DND-41 (cell line): ENCODE measurements around the gene WNK4.

ENCODE experiments used
- ATAC-seq: fragments of 200-7000 bp; cut with Tn5 transposase; 3 replicates; pipeline ENCODE4 v1.9.1; 2021; ENCODE audit warnings: low read depth; ENCODE audit not compliant: insufficient read depth
- DNase-seq: peaks from one replicate; pipeline ENCODE4 v3.0.0-alpha.2; 2020
- H2AFZ ChIP-seq: 2 replicates; pipeline ENCODE4 v1.6.0; 2012; ENCODE audit warnings: low read depth, low read length
- H3K27ac ChIP-seq: 2 replicates; pipeline ENCODE4 v1.5.1; 2012; ENCODE audit warnings: low read length, inconsistent platforms
- H3K27me3 ChIP-seq: fragments of 200-600 bp; sonication (generic); 2 replicates; pipeline ENCODE4 v1.6.0; 2012; ENCODE audit warnings: low read length, mild to moderate bottlenecking, inconsistent platforms; ENCODE audit not compliant: insufficient read depth, poor library complexity
- H3K36me3 ChIP-seq: 2 replicates; pipeline ENCODE4 v1.5.1; 2012; ENCODE audit warnings: low read length, inconsistent platforms; ENCODE audit not compliant: insufficient read depth
- H3K4me1 ChIP-seq: 2 replicates; pipeline ENCODE4 v1.5.1; 2012; ENCODE audit warnings: mild to moderate bottlenecking, low read length; ENCODE audit not compliant: insufficient read depth
- H3K4me2 ChIP-seq: 2 replicates; pipeline ENCODE4 v1.6.0; 2012; ENCODE audit warnings: mild to moderate bottlenecking, moderate library complexity, low read length, inconsistent platforms; ENCODE audit not compliant: insufficient read depth
- H3K4me3 ChIP-seq, 2 experiments: fragments of 200-600 bp in 1 of 2; shearing (Covaris generic) in 1 of 2; 2 replicates each; pipeline ENCODE4 v1.5.1; 2012 to 2016; ENCODE audit warnings: inconsistent platforms in 2 of 2, low read length in 2 of 2, mild to moderate bottlenecking in 2 of 2, low read depth in 1 of 2, moderate library complexity in 1 of 2
- H3K79me2 ChIP-seq: 2 replicates; pipeline ENCODE4 v1.6.0; 2012; ENCODE audit warnings: low read length, inconsistent platforms; ENCODE audit not compliant: insufficient read depth
- H3K9ac ChIP-seq: 2 replicates; pipeline ENCODE4 v1.6.0; 2012; ENCODE audit warnings: low read depth, mild to moderate bottlenecking, inconsistent platforms, low read length, moderate library complexity
- H3K9me3 ChIP-seq: 2 replicates; pipeline ENCODE4 v1.5.1; 2012; ENCODE audit warnings: low read length, moderate library complexity, mild to moderate bottlenecking, inconsistent platforms; ENCODE audit not compliant: insufficient read depth, severe bottlenecking
- H4K20me1 ChIP-seq: 2 replicates; pipeline ENCODE4 v1.6.0; 2012; ENCODE audit warnings: low read length; ENCODE audit not compliant: insufficient read depth
- EZH2 ChIP-seq: IDR thresholded peaks from 3 replicates; pipeline ENCODE4 v1.6.1; 2012; ENCODE audit warnings: borderline replicate concordance, low read depth, mild to moderate bottlenecking, moderate library complexity, low read length, inconsistent platforms; ENCODE audit not compliant: severe bottlenecking
- TF ChIP-seq, protein P1 (sequence below): IDR thresholded peaks from 2 replicates; pipeline ENCODE4 v1.5.1; 2012; ENCODE audit warnings: borderline replicate concordance, low read length, moderate library complexity, mild to moderate bottlenecking; ENCODE audit not compliant: poor library complexity, severe bottlenecking; ENCODE audit errors: extremely low read depth

WNK4 gene

DNA sequence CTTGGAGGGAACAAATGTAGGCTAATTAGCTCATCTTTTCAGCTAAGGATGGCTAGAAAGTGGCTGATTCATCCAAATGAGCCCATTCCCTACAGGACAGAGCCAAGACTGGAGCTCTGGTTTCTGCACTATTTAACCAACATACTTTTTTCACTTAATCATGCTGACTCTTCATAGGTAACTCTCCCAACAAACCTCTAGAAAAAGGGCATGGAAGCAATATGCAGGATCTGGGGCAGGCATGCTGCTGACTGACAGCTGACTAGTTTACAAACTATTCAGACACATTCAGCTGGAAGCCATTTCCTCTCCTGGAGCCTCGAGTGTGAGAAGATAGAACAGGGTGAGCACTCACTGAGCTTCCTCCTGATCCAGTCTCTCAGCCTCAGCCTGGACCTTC, 37.5 kb downstream of the WNK4 start:
- TF ChIP-seq, protein P1, sequence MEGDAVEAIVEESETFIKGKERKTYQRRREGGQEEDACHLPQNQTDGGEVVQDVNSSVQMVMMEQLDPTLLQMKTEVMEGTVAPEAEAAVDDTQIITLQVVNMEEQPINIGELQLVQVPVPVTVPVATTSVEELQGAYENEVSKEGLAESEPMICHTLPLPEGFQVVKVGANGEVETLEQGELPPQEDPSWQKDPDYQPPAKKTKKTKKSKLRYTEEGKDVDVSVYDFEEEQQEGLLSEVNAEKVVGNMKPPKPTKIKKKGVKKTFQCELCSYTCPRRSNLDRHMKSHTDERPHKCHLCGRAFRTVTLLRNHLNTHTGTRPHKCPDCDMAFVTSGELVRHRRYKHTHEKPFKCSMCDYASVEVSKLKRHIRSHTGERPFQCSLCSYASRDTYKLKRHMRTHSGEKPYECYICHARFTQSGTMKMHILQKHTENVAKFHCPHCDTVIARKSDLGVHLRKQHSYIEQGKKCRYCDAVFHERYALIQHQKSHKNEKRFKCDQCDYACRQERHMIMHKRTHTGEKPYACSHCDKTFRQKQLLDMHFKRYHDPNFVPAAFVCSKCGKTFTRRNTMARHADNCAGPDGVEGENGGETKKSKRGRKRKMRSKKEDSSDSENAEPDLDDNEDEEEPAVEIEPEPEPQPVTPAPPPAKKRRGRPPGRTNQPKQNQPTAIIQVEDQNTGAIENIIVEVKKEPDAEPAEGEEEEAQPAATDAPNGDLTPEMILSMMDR = no peak
- TF ChIP-seq EZH2 = no peak
- Histone ChIP-seq H3K79me2 (peaks cover 20% of the 10 kb centered on the region), H3K36me3 (peaks cover 92% of the 10 kb centered on the region), H3K27ac (no peak overlapping the region), H3K4me2 (no peak overlapping the region), H3K27me3 (no peaks in the 10 kb centered on the region), H3K9me3 (no peaks in the 10 kb centered on the region), H3K4me1 (peaks cover 11% of the 10 kb centered on the region), H3K4me3 (no peak overlapping the region), H2AFZ (no peak overlapping the region), H3K9ac (no peak overlapping the region), H4K20me1 (no peaks in the 10 kb centered on the region)
- DNase-seq (no peak), ATAC-seq (no peak)

DNA sequence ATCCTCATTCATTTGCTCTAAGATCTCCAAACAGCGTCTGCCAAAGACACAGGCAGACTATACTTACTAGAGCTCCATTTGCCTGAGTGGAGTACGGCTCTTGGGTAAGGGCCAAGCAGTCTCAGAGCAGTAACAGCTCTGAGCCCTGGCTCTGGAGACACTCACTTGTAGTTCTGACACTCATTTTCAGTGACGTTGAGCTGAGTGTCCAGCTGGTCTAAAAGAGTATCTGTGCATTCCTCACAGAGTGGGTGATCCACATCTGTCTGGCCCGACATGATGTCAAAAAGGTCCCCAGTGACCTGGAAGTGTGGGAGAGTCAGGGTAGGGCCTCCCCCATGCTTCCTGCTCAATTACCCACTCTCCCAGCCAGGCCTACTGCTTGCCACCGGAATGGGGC, 38.0 kb downstream of the WNK4 start:
- Histone ChIP-seq H3K4me3 (no peak overlapping the region), H3K4me2 (no peak overlapping the region), H3K79me2 (peaks cover 25% of the 10 kb centered on the region), H3K9me3 (no peaks in the 10 kb centered on the region), H3K27ac (no peak overlapping the region), H3K36me3 (peaks cover 88% of the 10 kb centered on the region), H2AFZ (no peak overlapping the region), H3K4me1 (peaks cover 16% of the 10 kb centered on the region), H4K20me1 (no peaks in the 10 kb centered on the region), H3K9ac (no peak overlapping the region), H3K27me3 (no peaks in the 10 kb centered on the region)
- TF ChIP-seq EZH2 = no peak
- TF ChIP-seq, protein P1 = no peak
- ATAC-seq (no peak), DNase-seq (no peak)

DNA sequence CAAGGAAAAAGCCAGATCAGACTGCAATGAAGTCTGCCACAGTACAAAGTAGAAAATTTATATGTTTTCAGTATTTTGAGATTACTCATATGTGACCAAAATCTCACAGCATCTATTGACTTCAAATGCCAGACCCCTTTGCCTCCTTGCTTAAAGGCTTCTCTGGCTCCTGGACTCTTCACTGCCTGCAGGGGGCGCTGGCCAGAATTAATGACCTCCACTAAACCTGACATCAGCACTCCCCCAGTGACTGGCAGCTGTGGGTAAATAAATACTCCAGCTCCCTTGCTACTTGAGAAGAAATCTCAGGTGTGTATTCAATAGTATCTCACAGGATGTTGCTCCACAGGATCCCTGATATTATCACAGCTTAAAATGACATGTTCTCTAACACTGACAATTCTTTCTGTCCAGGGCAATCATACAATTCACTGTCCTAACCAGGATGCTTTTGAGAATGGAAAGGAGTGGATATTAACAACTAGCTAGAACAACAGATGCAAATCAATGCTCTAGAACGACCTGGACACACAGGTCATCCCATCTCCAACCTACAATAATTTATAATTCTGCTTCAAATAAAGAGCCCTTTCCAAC, 39.6 kb downstream of the WNK4 start:
- peaks cover 28% of the 10 kb centered on the region for H3K4me1 ChIP-seq
- peak; percentile 39; the same call in 1 of the 3 replicates for ATAC-seq
- no peak overlapping the region for H3K4me3 ChIP-seq
- H3K9me3 ChIP-seq = no peaks in the 10 kb centered on the region
- no peak overlapping the region for H2AFZ ChIP-seq
- no peaks in the 10 kb centered on the region for H4K20me1 ChIP-seq
- no peak overlapping the region for H3K27ac ChIP-seq
- no peak overlapping the region for H3K4me2 ChIP-seq
- DNase-seq = peak; percentile 66
- H3K36me3 ChIP-seq = peaks cover 76% of the 10 kb centered on the region
- H3K79me2 ChIP-seq = peaks cover 32% of the 10 kb centered on the region
- TF ChIP-seq EZH2 = no peak
- TF ChIP-seq, protein P1 = peak; percentile 77
- no peak overlapping the region for H3K9ac ChIP-seq
- H3K27me3 ChIP-seq = no peaks in the 10 kb centered on the region

DNA sequence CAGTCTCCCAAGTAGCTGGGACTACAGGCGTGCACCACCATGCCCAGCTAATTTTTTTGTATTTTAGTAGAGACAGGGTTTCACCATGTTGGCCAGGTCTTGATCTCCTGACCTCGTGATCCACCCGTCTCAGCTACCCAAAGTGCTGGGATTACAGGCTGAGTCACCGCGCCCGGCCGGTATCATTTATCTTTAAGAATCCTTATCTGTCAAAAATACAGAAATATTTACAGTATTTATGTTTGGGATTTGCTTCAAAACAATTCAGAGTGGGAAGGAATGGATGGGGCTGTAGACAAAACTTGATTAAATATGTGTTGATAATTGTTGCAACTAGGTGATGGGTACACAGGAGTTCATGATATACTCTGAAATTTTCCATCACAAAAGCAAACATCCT, 40.8 kb downstream of the WNK4 start:
- DNase-seq = no peak
- Histone ChIP-seq H3K9me3 (no peaks in the 10 kb centered on the region), H3K36me3 (peaks cover 65% of the 10 kb centered on the region), H3K27ac (no peak overlapping the region), H4K20me1 (no peaks in the 10 kb centered on the region), H2AFZ (no peak overlapping the region), H3K79me2 (peaks cover 32% of the 10 kb centered on the region), H3K4me1 (peaks cover 29% of the 10 kb centered on the region), H3K27me3 (no peaks in the 10 kb centered on the region), H3K4me2 (no peak overlapping the region), H3K9ac (no peak overlapping the region), H3K4me3 (no peak overlapping the region)
- TF ChIP-seq EZH2 = no peak
- TF ChIP-seq, protein P1 = no peak
- ATAC-seq = no peak
